HEK293T (cell line): Measurements from ENCODE around the gene CFDP1.
"Not testable (repeated sequence)": the region's sequence is repeated elsewhere in the genome, so short reads cannot be mapped to it uniquely, and the experiment has no call there.

ENCODE experiments used
- CTBP1 ChIP-seq: fragments of 450-650 bp; IDR thresholded peaks from 2 replicates; pipeline ENCODE4 v1.6.1; 2016; ENCODE audit warnings: borderline replicate concordance
- ELF4 ChIP-seq: fragments of 450-650 bp; IDR thresholded peaks from 2 replicates; pipeline ENCODE4 v1.6.1; 2017; ENCODE audit warnings: antibody characterized with exemption
- FOXK2 ChIP-seq: fragments of 450-650 bp; IDR thresholded peaks from 2 replicates; pipeline ENCODE4 v1.6.1; 2016; ENCODE audit warnings: mild to moderate bottlenecking
- FOXM1 ChIP-seq: fragments of 450-650 bp; IDR thresholded peaks from 2 replicates; pipeline ENCODE4 v1.6.1; 2017; ENCODE audit warnings: mild to moderate bottlenecking, borderline replicate concordance
- SP1 ChIP-seq: fragments of 450-650 bp; IDR thresholded peaks from 2 replicates; pipeline ENCODE4 v1.6.1; 2017
- SUZ12 ChIP-seq: fragments of 450-650 bp; IDR thresholded peaks from 2 replicates; pipeline ENCODE4 v1.6.1; 2016; ENCODE audit warnings: mild to moderate bottlenecking
- TARDBP ChIP-seq: fragments of 450-650 bp; IDR thresholded peaks from 2 replicates; pipeline ENCODE4 v1.6.1; 2016

GRCh38 chr16:75424105-75424762 lies 9.1 kb downstream of the CFDP1 start:
- TF ChIP-seq CTBP1, TARDBP, SUZ12, FOXM1, SP1, ELF4, FOXK2: not testable (repeated sequence)
